WTC11 (cell line): ENCODE data around the gene SLC7A10. TPM values are rescaled to one million over a fixed set of nuclear protein-coding genes. Genes with fewer than 3 reads are reported as not detected.

Source experiments
- ATAC-seq: fragments of 200-7000 bp; cut with Tn5 transposase; 2 replicates; pipeline ENCODE4 v1.10.0; 2021; ENCODE audit warnings: mild to moderate bottlenecking, moderate library complexity
- CTCF ChIA-PET: fragments of 300-600 bp; sonication (Branson Sonifier 250); formaldehyde crosslinking; loops from one replicate; lab custom pipeline; 2021; ENCODE audit warnings: antibody characterized with exemption; lab: Charles Lee
- POLR2A ChIA-PET: fragments of 350-600 bp; sonication (Branson Sonifier 250); formaldehyde crosslinking; loops from one replicate; lab custom pipeline; 2021; ENCODE audit warnings: antibody characterized with exemption; lab: Charles Lee
- DNase-seq: peaks from one replicate; pipeline ENCODE4 v3.0.0; 2021; ENCODE audit warnings: low spot score
- H3K27ac Mint-ChIP-seq: 2 replicates; pipeline ENCODE4 v1.8.0; 2021; ENCODE audit warnings: mixed read lengths
- H3K27me3 Mint-ChIP-seq: 2 replicates; pipeline ENCODE4 v1.8.0; 2021; ENCODE audit warnings: low read depth, mild to moderate bottlenecking, moderate library complexity, mixed read lengths
- H3K36me3 Mint-ChIP-seq: 2 replicates; pipeline ENCODE4 v1.8.0; 2021; ENCODE audit warnings: mixed read lengths
- H3K4me1 Mint-ChIP-seq: 2 replicates; pipeline ENCODE4 v1.8.0; 2022; ENCODE audit warnings: mixed read lengths
- H3K4me3 Mint-ChIP-seq: 2 replicates; pipeline ENCODE4 v1.8.0; 2021; ENCODE audit warnings: mild to moderate bottlenecking, moderate library complexity, mixed read lengths
- H3K9me3 Mint-ChIP-seq: 2 replicates; pipeline ENCODE4 v1.8.0; 2021; ENCODE audit warnings: mixed read lengths
- AFF4 ChIP-seq: sonication (generic); formaldehyde crosslinking; IDR thresholded peaks from 2 replicates; pipeline ENCODE4 v1.8.1; 2023; ENCODE audit warnings: mild to moderate bottlenecking, missing genetic modification reagents, borderline replicate concordance
- E2F1 ChIP-seq: sonication (generic); formaldehyde crosslinking; IDR thresholded peaks from 2 replicates; pipeline ENCODE4 v1.8.0; 2022; ENCODE audit warnings: mild to moderate bottlenecking, missing genetic modification reagents
- FOXJ3 ChIP-seq: sonication (generic); formaldehyde crosslinking; IDR thresholded peaks from 2 replicates; pipeline ENCODE4 v1.9.0; 2021; ENCODE audit warnings: missing genetic modification reagents, mild to moderate bottlenecking, borderline replicate concordance
- JAZF1 ChIP-seq: fragments of 250-450 bp; sonication (Bioruptor Pico); IDR thresholded peaks from 2 replicates; pipeline ENCODE4 v1.9.0; 2021; ENCODE audit warnings: moderate library complexity, mild to moderate bottlenecking, inconsistent platforms
- ZNF219 ChIP-seq: sonication (generic); formaldehyde crosslinking; IDR thresholded peaks from 2 replicates; pipeline ENCODE4 v1.8.0; 2023; ENCODE audit warnings: missing genetic modification reagents, mild to moderate bottlenecking, borderline replicate concordance
- ZNF263 ChIP-seq: sonication (generic); formaldehyde crosslinking; IDR thresholded peaks from 2 replicates; pipeline ENCODE4 v1.8.1; 2022; ENCODE audit warnings: low read depth, mild to moderate bottlenecking, moderate library complexity, missing genetic modification reagents
- total RNA-seq: library from RNA; stranded (reverse); gene quantifications from 3 replicates; pipeline ENCODE4 v1.2.3, GENCODE V29; 2021
- TF ChIP-seq, protein P1 (sequence below): fragments of 250-450 bp; sonication (Bioruptor Pico); IDR thresholded peaks from 2 replicates; pipeline ENCODE4 v1.9.0; 2021; ENCODE audit warnings: mild to moderate bottlenecking
- TF ChIP-seq, protein P2 (sequence below): sonication (generic); formaldehyde crosslinking; IDR thresholded peaks from 2 replicates; pipeline ENCODE4 v1.8.0; 2022; ENCODE audit warnings: mild to moderate bottlenecking, missing genetic modification reagents
- TF ChIP-seq, protein P3 (sequence below): sonication (generic); formaldehyde crosslinking; IDR thresholded peaks from 2 replicates; pipeline ENCODE4 v1.8.0; 2022; ENCODE audit warnings: missing genetic modification reagents
- TF ChIP-seq, protein P4 (sequence below): fragments of 250-450 bp; sonication (Bioruptor Pico); IDR thresholded peaks from 2 replicates; pipeline ENCODE4 v2.1.2; 2022; ENCODE audit warnings: mild to moderate bottlenecking, moderate library complexity

Gene SLC7A10
- total RNA-seq, 1 experiment from 2014 or later: 4.2 TPM

GRCh38 chr19:33268162-33268991 lies 42.7 kb upstream of the SLC7A10 start (continued):
- no peak for TF ChIP-seq E2F1
- TF ChIP-seq, protein P1, sequence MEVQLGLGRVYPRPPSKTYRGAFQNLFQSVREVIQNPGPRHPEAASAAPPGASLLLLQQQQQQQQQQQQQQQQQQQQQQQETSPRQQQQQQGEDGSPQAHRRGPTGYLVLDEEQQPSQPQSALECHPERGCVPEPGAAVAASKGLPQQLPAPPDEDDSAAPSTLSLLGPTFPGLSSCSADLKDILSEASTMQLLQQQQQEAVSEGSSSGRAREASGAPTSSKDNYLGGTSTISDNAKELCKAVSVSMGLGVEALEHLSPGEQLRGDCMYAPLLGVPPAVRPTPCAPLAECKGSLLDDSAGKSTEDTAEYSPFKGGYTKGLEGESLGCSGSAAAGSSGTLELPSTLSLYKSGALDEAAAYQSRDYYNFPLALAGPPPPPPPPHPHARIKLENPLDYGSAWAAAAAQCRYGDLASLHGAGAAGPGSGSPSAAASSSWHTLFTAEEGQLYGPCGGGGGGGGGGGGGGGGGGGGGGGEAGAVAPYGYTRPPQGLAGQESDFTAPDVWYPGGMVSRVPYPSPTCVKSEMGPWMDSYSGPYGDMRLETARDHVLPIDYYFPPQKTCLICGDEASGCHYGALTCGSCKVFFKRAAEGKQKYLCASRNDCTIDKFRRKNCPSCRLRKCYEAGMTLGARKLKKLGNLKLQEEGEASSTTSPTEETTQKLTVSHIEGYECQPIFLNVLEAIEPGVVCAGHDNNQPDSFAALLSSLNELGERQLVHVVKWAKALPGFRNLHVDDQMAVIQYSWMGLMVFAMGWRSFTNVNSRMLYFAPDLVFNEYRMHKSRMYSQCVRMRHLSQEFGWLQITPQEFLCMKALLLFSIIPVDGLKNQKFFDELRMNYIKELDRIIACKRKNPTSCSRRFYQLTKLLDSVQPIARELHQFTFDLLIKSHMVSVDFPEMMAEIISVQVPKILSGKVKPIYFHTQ (CRISPR knock-in tag): no peak
- TF ChIP-seq, protein P2, sequence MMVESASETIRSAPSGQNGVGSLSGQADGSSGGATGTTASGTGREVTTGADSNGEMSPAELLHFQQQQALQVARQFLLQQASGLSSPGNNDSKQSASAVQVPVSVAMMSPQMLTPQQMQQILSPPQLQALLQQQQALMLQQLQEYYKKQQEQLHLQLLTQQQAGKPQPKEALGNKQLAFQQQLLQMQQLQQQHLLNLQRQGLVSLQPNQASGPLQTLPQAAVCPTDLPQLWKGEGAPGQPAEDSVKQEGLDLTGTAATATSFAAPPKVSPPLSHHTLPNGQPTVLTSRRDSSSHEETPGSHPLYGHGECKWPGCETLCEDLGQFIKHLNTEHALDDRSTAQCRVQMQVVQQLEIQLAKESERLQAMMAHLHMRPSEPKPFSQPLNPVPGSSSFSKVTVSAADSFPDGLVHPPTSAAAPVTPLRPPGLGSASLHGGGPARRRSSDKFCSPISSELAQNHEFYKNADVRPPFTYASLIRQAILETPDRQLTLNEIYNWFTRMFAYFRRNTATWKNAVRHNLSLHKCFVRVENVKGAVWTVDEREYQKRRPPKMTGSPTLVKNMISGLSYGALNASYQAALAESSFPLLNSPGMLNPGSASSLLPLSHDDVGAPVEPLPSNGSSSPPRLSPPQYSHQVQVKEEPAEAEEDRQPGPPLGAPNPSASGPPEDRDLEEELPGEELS (CRISPR knock-in tag): no peak
- TF ChIP-seq ZNF219 (CRISPR knock-in tag): no peak

- no peaks in the 10 kb centered on the region for H3K36me3 Mint-ChIP-seq
- H3K4me3 Mint-ChIP-seq: no peak overlapping the region
- no peaks in the 10 kb centered on the region for H3K4me1 Mint-ChIP-seq
- ATAC-seq (no peak), DNase-seq (no peak)
- no peaks in the 10 kb centered on the region for H3K9me3 Mint-ChIP-seq
- no peaks in the 10 kb centered on the region for H3K27me3 Mint-ChIP-seq
- TF ChIP-seq, protein P1 (CRISPR knock-in tag): no peak
- CTCF ChIA-PET: interaction anchor here (1.1 to 1.5 kb wide), 3 partner anchors 116 to 139 kb away, joined by 3 to 4 read pairs (median 3); no protein-coding TSS in a partner anchor
- POLR2A ChIA-PET: no interaction called here
- H3K27ac Mint-ChIP-seq: no peak overlapping the region
Measured at GRCh38 chr19:33267706-33268105, 42.1 kb upstream of the SLC7A10 start.

GRCh38 chr19:33266974-33267484 lies 41.4 kb upstream of the SLC7A10 start:
- H3K9me3 Mint-ChIP-seq: no peaks in the 10 kb centered on the region
- H3K27ac Mint-ChIP-seq: no peak overlapping the region
- H3K36me3 Mint-ChIP-seq: no peaks in the 10 kb centered on the region
- DNase-seq (no peak), ATAC-seq (no peak)
- no peaks in the 10 kb centered on the region for H3K4me1 Mint-ChIP-seq
- POLR2A ChIA-PET: interaction anchor here (0.5 kb wide), 2 partner anchors 492 to 1899 kb away, joined by 3 read pairs; no protein-coding TSS in a partner anchor
- CTCF ChIA-PET: interaction anchor here (1.1 to 1.5 kb wide), 3 partner anchors 117 to 140 kb away, joined by 3 to 4 read pairs (median 3); no protein-coding TSS in a partner anchor
- no peaks in the 10 kb centered on the region for H3K27me3 Mint-ChIP-seq
- no peak overlapping the region for H3K4me3 Mint-ChIP-seq
- TF ChIP-seq AFF4 (CRISPR knock-in tag) (no peak), JAZF1 (CRISPR knock-in tag) (no peak), ZNF263 (CRISPR knock-in tag) (no peak), FOXJ3 (CRISPR knock-in tag) (no peak)
- TF ChIP-seq, protein P3, sequence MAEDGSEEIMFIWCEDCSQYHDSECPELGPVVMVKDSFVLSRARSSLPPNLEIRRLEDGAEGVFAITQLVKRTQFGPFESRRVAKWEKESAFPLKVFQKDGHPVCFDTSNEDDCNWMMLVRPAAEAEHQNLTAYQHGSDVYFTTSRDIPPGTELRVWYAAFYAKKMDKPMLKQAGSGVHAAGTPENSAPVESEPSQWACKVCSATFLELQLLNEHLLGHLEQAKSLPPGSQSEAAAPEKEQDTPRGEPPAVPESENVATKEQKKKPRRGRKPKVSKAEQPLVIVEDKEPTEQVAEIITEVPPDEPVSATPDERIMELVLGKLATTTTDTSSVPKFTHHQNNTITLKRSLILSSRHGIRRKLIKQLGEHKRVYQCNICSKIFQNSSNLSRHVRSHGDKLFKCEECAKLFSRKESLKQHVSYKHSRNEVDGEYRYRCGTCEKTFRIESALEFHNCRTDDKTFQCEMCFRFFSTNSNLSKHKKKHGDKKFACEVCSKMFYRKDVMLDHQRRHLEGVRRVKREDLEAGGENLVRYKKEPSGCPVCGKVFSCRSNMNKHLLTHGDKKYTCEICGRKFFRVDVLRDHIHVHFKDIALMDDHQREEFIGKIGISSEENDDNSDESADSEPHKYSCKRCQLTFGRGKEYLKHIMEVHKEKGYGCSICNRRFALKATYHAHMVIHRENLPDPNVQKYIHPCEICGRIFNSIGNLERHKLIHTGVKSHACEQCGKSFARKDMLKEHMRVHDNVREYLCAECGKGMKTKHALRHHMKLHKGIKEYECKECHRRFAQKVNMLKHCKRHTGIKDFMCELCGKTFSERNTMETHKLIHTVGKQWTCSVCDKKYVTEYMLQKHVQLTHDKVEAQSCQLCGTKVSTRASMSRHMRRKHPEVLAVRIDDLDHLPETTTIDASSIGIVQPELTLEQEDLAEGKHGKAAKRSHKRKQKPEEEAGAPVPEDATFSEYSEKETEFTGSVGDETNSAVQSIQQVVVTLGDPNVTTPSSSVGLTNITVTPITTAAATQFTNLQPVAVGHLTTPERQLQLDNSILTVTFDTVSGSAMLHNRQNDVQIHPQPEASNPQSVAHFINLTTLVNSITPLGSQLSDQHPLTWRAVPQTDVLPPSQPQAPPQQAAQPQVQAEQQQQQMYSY: no peak
- TF ChIP-seq, protein P4, sequence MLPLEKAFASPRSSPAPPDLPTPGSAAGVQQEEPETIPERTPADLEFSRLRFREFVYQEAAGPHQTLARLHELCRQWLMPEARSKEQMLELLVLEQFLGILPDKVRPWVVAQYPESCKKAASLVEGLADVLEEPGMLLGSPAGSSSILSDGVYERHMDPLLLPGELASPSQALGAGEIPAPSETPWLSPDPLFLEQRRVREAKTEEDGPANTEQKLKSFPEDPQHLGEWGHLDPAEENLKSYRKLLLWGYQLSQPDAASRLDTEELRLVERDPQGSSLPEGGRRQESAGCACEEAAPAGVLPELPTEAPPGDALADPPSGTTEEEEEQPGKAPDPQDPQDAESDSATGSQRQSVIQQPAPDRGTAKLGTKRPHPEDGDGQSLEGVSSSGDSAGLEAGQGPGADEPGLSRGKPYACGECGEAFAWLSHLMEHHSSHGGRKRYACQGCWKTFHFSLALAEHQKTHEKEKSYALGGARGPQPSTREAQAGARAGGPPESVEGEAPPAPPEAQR (CRISPR knock-in tag): no peak
